Chondrocyte (in vitro differentiated cells): ENCODE data around the gene AUTS2. TPM values are rescaled to one million over a fixed set of nuclear protein-coding genes. Genes with fewer than 3 reads are reported as not detected.

ENCODE experiments used
- DNase-seq: peaks from one replicate; pipeline ENCODE4 v3.0.0; 2021; ENCODE audit warnings: mixed read lengths, low spot score
- H3K27ac Mint-ChIP-seq: one replicate; pipeline ENCODE4 v1.8.0; 2021; ENCODE audit warnings: mild to moderate bottlenecking, moderate library complexity, mixed read lengths; ENCODE audit not compliant: unreplicated experiment
- H3K27me3 Mint-ChIP-seq: 2 replicates; pipeline ENCODE4 v1.8.0; 2021; ENCODE audit warnings: low read depth, mixed read lengths
- H3K36me3 Mint-ChIP-seq: 2 replicates; pipeline ENCODE4 v1.8.0; 2021; ENCODE audit warnings: low read depth, mixed read lengths
- H3K4me1 Mint-ChIP-seq: 2 replicates; pipeline ENCODE4 v1.8.0; 2021; ENCODE audit warnings: low read depth, mild to moderate bottlenecking, mixed read lengths
- H3K4me3 Mint-ChIP-seq: one replicate; pipeline ENCODE4 v1.8.0; 2021; ENCODE audit warnings: mild to moderate bottlenecking, moderate library complexity, mixed read lengths; ENCODE audit not compliant: unreplicated experiment
- H3K9me3 Mint-ChIP-seq: 2 replicates; pipeline ENCODE4 v1.8.0; 2021; ENCODE audit warnings: low read depth, mixed read lengths
- CTCF ChIP-seq: fragments of 200-600 bp; sonication (generic); IDR thresholded peaks from 2 replicates; pipeline ENCODE4 v1.5.0; 2021; ENCODE audit warnings: antibody characterized with exemption, mild to moderate bottlenecking, moderate library complexity
- total RNA-seq: library from RNA; stranded (reverse); gene quantifications from 3 replicates; pipeline ENCODE4 v1.2.1, GENCODE V29; 2021

AUTS2 gene
- total RNA-seq, 1 donor from 2014 or later, result 31.5 TPM

GRCh38 chr7:69825113-69825972 lies 227.1 kb downstream of the AUTS2 start:
- H3K27ac Mint-ChIP-seq, result no peak overlapping the region
- no peaks in the 10 kb centered on the region for H3K9me3 Mint-ChIP-seq
- DNase-seq, result no peak
- H3K36me3 Mint-ChIP-seq, result no peaks in the 10 kb centered on the region
- no peaks in the 10 kb centered on the region for H3K27me3 Mint-ChIP-seq
- H3K4me1 Mint-ChIP-seq, result peaks cover 33% of the 10 kb centered on the region
- TF ChIP-seq CTCF, result peak; percentile 72
- H3K4me3 Mint-ChIP-seq, result no peak overlapping the region

GRCh38 chr7:69826283-69826682 lies 228.0 kb downstream of the AUTS2 start:
- DNase-seq, result no peak
- Mint-ChIP-seq H3K27me3 (no peaks in the 10 kb centered on the region), H3K9me3 (no peaks in the 10 kb centered on the region), H3K36me3 (no peaks in the 10 kb centered on the region), H3K4me1 (peaks cover 33% of the 10 kb centered on the region), H3K4me3 (no peak overlapping the region), H3K27ac (no peak overlapping the region)
- no peak for TF ChIP-seq CTCF

GRCh38 chr7:69827140-69827539 lies 228.9 kb downstream of the AUTS2 start:
- Mint-ChIP-seq H3K27ac (no peak overlapping the region), H3K36me3 (no peaks in the 10 kb centered on the region), H3K4me1 (peaks cover 29% of the 10 kb centered on the region), H3K9me3 (no peaks in the 10 kb centered on the region), H3K4me3 (no peak overlapping the region), H3K27me3 (no peaks in the 10 kb centered on the region)
- no peak for TF ChIP-seq CTCF
- no peak for DNase-seq

- Mint-ChIP-seq H3K4me3 (no peak overlapping the region), H3K4me1 (peaks cover 25% of the 10 kb centered on the region)
Measured at GRCh38 chr7:69827558-69827957, 229.3 kb downstream of the AUTS2 start.

GRCh38 chr7:69832356-69832755 lies 234.1 kb downstream of the AUTS2 start:
- Mint-ChIP-seq H3K4me1 (peaks cover 11% of the 10 kb centered on the region), H3K27me3 (no peaks in the 10 kb centered on the region), H3K27ac (no peak overlapping the region), H3K9me3 (no peaks in the 10 kb centered on the region), H3K36me3 (no peaks in the 10 kb centered on the region), H3K4me3 (no peak overlapping the region)
- TF ChIP-seq CTCF, result no peak
- DNase-seq, result no peak

More at GRCh38 chr7:69827558-69827957, 229.3 kb downstream of the AUTS2 start:
- TF ChIP-seq CTCF, result no peak
- no peak for DNase-seq
- H3K27me3 Mint-ChIP-seq, result no peaks in the 10 kb centered on the region
- H3K36me3 Mint-ChIP-seq, result no peaks in the 10 kb centered on the region
- H3K9me3 Mint-ChIP-seq, result no peaks in the 10 kb centered on the region
- H3K27ac Mint-ChIP-seq, result no peak overlapping the region
